SU-DHL-6 (cell line): ENCODE results near the gene TSPAN17.

Source experiments
- H2AFZ ChIP-seq: fragments of 200-600 bp; sonication (generic); 2 replicates; pipeline ENCODE4 v1.6.1; 2014; ENCODE audit warnings: low read depth, mild to moderate bottlenecking, moderate library complexity, mixed read lengths, antibody characterized with exemption, low read length; ENCODE audit not compliant: severe bottlenecking
- H3F3A ChIP-seq: fragments of 200-600 bp; shearing (Covaris generic); 2 replicates; pipeline ENCODE4 v1.6.0; 2016; ENCODE audit warnings: antibody characterized with exemption, mild to moderate bottlenecking; ENCODE audit not compliant: insufficient read depth
- H3K27ac ChIP-seq: fragments of 200-600 bp; sonication (generic); 2 replicates; pipeline ENCODE4 v1.5.1; 2016; ENCODE audit warnings: low read depth, mild to moderate bottlenecking, low read length, moderate library complexity, mixed read lengths
- H3K27me3 ChIP-seq: fragments of 200-600 bp; sonication (generic), shearing (Covaris generic); 2 replicates; pipeline ENCODE4 v1.6.0; 2014; ENCODE audit warnings: mild to moderate bottlenecking, low read length
- H3K36me3 ChIP-seq: fragments of 200-600 bp; sonication (generic); 2 replicates; pipeline ENCODE4 v1.6.1; 2014; ENCODE audit warnings: mild to moderate bottlenecking, low read length, mixed read lengths
- H3K4me2 ChIP-seq: fragments of 300-600, 200-600 bp; shearing (Covaris generic), sonication (generic); 2 replicates; pipeline ENCODE4 v1.6.0; 2014; ENCODE audit warnings: low read length, low read depth, mild to moderate bottlenecking; ENCODE audit not compliant: poor library complexity, severe bottlenecking
- H3K4me3 ChIP-seq: fragments of 200-600 bp; sonication (generic); 2 replicates; pipeline ENCODE4 v1.5.1; 2014; ENCODE audit warnings: antibody characterized with exemption, low read length, mild to moderate bottlenecking, mixed read lengths; ENCODE audit not compliant: insufficient read depth, poor library complexity, severe bottlenecking
- H3K79me2 ChIP-seq: fragments of 200-600 bp; sonication (generic); 2 replicates; pipeline ENCODE4 v1.6.1; 2014; ENCODE audit warnings: mild to moderate bottlenecking, low read length, moderate library complexity; ENCODE audit not compliant: insufficient read depth
- H3K9ac ChIP-seq: fragments of 200-600 bp; sonication (generic); 2 replicates; pipeline ENCODE4 v1.7.0; 2014; ENCODE audit warnings: mild to moderate bottlenecking, low read length
- H3K9me2 ChIP-seq: fragments of 200-600 bp; sonication (generic); replicated peaks from 2 replicates; pipeline ENCODE4 v1.6.1; 2014; ENCODE audit warnings: low read length; ENCODE audit not compliant: insufficient read depth
- H3K9me3 ChIP-seq: fragments of 200-600 bp; sonication (generic); 2 replicates; pipeline ENCODE4 v1.6.1; 2014; ENCODE audit warnings: low read length, mixed read lengths; ENCODE audit not compliant: insufficient read depth
- H4K20me1 ChIP-seq: fragments of 200-600 bp; sonication (generic); 2 replicates; pipeline ENCODE4 v1.6.1; 2014; ENCODE audit warnings: low read depth, mild to moderate bottlenecking, antibody characterized with exemption, low read length, moderate library complexity, mixed read lengths
- EZH2phosphoT487 ChIP-seq: fragments of 200-600 bp; sonication (generic), shearing (Covaris generic); conservative IDR thresholded peaks from 2 replicates; pipeline ENCODE4 v1.6.1; 2018; ENCODE audit warnings: mild to moderate bottlenecking, antibody characterized with exemption, low read length, moderate library complexity, mixed read lengths
- TF ChIP-seq, protein P1 (sequence below): fragments of 200-600 bp; sonication (generic); IDR thresholded peaks from one replicate; pipeline ENCODE4 v1.5.1; 2017; ENCODE audit warnings: antibody characterized with exemption, mild to moderate bottlenecking, low read length, moderate library complexity; ENCODE audit not compliant: insufficient read depth, poor library complexity, severe bottlenecking

The TSPAN17 gene

DNA sequence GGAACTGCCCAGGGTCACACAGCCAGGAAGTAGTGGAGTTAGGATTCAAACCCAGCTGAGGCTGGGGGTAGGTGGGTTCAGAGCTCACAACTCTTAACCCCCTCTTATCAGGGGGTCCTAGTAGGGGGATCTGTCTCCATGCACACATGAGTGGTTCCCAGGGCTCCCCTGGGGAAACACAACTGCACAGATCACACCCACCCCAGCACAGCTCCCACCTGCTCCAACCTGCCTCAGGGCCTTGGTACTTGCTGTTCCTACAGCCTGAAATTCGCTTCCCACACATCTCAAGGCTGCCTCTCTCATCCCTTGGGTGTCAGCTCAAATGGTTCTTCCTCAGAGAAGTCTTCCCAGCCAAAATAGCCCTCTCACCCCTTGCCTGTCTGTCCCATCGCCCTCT is 21.8 kb upstream of the TSPAN17 start:
- no peak for TF ChIP-seq EZH2phosphoT487
- TF ChIP-seq, protein P1, sequence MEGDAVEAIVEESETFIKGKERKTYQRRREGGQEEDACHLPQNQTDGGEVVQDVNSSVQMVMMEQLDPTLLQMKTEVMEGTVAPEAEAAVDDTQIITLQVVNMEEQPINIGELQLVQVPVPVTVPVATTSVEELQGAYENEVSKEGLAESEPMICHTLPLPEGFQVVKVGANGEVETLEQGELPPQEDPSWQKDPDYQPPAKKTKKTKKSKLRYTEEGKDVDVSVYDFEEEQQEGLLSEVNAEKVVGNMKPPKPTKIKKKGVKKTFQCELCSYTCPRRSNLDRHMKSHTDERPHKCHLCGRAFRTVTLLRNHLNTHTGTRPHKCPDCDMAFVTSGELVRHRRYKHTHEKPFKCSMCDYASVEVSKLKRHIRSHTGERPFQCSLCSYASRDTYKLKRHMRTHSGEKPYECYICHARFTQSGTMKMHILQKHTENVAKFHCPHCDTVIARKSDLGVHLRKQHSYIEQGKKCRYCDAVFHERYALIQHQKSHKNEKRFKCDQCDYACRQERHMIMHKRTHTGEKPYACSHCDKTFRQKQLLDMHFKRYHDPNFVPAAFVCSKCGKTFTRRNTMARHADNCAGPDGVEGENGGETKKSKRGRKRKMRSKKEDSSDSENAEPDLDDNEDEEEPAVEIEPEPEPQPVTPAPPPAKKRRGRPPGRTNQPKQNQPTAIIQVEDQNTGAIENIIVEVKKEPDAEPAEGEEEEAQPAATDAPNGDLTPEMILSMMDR, result no peak
- H3K4me3 ChIP-seq, result no peak overlapping the region
- H3F3A ChIP-seq, result no peaks in the 10 kb centered on the region
- H4K20me1 ChIP-seq, result no peaks in the 10 kb centered on the region
- no peak overlapping the region for H3K4me2 ChIP-seq
- H3K9me2 ChIP-seq, result no peaks in the 10 kb centered on the region
- H3K27me3 ChIP-seq, result no peaks in the 10 kb centered on the region
- no peak overlapping the region for H2AFZ ChIP-seq
- H3K9me3 ChIP-seq, result no peaks in the 10 kb centered on the region
- no peaks in the 10 kb centered on the region for H3K79me2 ChIP-seq
- H3K27ac ChIP-seq, result no peak overlapping the region
- no peaks in the 10 kb centered on the region for H3K36me3 ChIP-seq
- no peak overlapping the region for H3K9ac ChIP-seq

DNA sequence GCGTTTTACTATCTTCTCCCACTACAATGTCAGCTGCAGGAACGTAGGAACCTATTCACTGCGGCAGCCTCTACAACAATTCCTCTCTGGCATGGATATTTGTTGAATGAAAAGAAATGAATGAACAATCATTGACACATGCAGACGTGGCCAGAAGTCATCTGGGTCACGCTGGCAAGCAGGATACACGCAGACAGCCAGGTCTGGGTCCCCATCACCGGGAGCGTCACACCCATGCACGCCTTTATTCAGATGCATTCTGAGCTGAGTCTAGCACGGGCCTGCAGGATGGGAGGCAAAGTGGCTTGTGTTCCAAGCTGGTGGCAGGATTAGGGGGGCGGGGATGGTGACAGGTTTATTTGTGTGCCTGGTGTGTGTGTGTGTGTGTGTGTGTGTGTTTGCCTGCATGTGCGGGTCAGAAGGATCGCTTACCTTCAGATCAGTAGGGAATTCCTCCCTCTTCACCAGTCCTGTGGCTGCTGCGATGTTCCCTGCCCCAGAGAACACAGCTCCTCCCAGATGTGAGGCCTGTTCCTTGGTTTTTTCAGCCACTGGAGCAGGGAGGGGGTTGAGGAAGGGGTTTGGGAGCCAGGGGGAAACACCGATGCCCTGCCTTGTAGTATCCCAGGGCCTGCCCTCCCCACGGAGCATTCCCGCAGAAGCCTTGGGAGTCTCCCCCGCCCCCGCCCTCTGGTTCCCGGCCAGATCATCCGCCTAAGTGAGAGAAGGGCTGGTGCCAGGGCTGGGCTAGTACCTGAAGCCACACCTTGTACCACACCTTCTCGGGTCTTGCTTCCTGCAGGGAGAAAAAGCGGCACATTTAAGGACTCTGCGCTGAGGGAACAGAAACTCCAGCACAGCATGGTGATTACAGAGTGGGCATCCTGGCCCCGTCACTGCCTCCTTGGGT is 21.1 kb upstream of the TSPAN17 start:
- Histone ChIP-seq H3K27ac (no peak overlapping the region), H3K4me3 (no peak overlapping the region), H4K20me1 (no peaks in the 10 kb centered on the region), H3K9me2 (no peaks in the 10 kb centered on the region), H3K36me3 (no peaks in the 10 kb centered on the region), H3F3A (no peaks in the 10 kb centered on the region), H3K4me2 (no peak overlapping the region), H3K9ac (no peak overlapping the region), H3K27me3 (no peaks in the 10 kb centered on the region), H3K79me2 (no peaks in the 10 kb centered on the region), H3K9me3 (no peaks in the 10 kb centered on the region), H2AFZ (no peak overlapping the region)
- TF ChIP-seq, protein P1, result no peak
- TF ChIP-seq EZH2phosphoT487, result no peak

GRCh38 chr5:176626876-176627236 is 20.4 kb upstream of the TSPAN17 start:
- TF ChIP-seq EZH2phosphoT487, result no peak
- TF ChIP-seq, protein P1, result no peak
- no peaks in the 10 kb centered on the region for H4K20me1 ChIP-seq
- no peaks in the 10 kb centered on the region for H3K27me3 ChIP-seq
- no peak overlapping the region for H3K4me3 ChIP-seq
- H3F3A ChIP-seq, result no peaks in the 10 kb centered on the region
- no peak overlapping the region for H3K9ac ChIP-seq
- H3K27ac ChIP-seq, result no peak overlapping the region
- H3K9me3 ChIP-seq, result no peaks in the 10 kb centered on the region
- H2AFZ ChIP-seq, result no peak overlapping the region
- no peaks in the 10 kb centered on the region for H3K9me2 ChIP-seq
- no peaks in the 10 kb centered on the region for H3K79me2 ChIP-seq
- no peak overlapping the region for H3K4me2 ChIP-seq
- H3K36me3 ChIP-seq, result no peaks in the 10 kb centered on the region
